Ishikawa (cell line): Measurements from ENCODE around the gene RPL13.

Experiments used
- FOXM1 ChIP-seq: IDR thresholded peaks from 2 replicates; pipeline ENCODE4 v1.6.1; 2012; ENCODE audit warnings: low read depth, borderline replicate concordance
- MAX ChIP-seq: IDR thresholded peaks from 2 replicates; pipeline ENCODE4 v1.6.1; 2012

- TF ChIP-seq FOXM1 (no peak), MAX (no peak)
These were observed 19.9 kb upstream of the RPL13 start for GRCh38 chr16:89540557-89540956.
